ENCODE results near the gene KCNQ1. TPM values are rescaled to one million over a fixed set of nuclear protein-coding genes. Genes with fewer than 3 reads are reported as not detected.

KCNQ1 gene
- total RNA-seq, 1 experiment from 2014 or later: 2.3 TPM

GRCh38 chr11:2470495-2470894 is 25.7 kb downstream of the KCNQ1 start:
- peaks cover 88% of the 10 kb centered on the region for H3K27me3 Mint-ChIP-seq (ENCODE audit: low read depth)

More at GRCh38 chr11:2470495-2470894, 25.7 kb downstream of the KCNQ1 start:
- H3K27ac Mint-ChIP-seq: no peak overlapping the region
- Histone ChIP-seq H2BK15ac (ENCODE audit: low read depth, low read length) (no peak overlapping the region), H3K56ac (ENCODE audit: insufficient read length, low read depth, low read length) (no peak overlapping the region), H2AK5ac (ENCODE audit: insufficient read length, low read length) (no peak overlapping the region), H4K20me1 (ENCODE audit: control insufficient read depth, insufficient read depth, insufficient read length) (no peaks in the 10 kb centered on the region), H4K91ac (ENCODE audit: insufficient read length, low read depth, low read length) (no peak overlapping the region), H3K18ac (ENCODE audit: insufficient read length, low read depth, low read length) (no peak overlapping the region), H3K4me1 (ENCODE audit: insufficient read depth, low read length) (no peaks in the 10 kb centered on the region), H2BK20ac (ENCODE audit: low read depth, low read length, poor library complexity, severe bottlenecking) (no peak overlapping the region), H3K23me2 (ENCODE audit: insufficient read length, low read depth, low read length, poor library complexity, severe bottlenecking) (no peaks in the 10 kb centered on the region), H2AFZ (ENCODE audit: low read length) (no peak overlapping the region), H3K79me1 (ENCODE audit: insufficient read depth, low read depth, low read length, poor library complexity, severe bottlenecking) (no peaks in the 10 kb centered on the region), H2BK5ac (ENCODE audit: insufficient read length, low read length) (no peak overlapping the region), H4K8ac (replicated peaks; ENCODE audit: insufficient read length, low read depth, low read length) (no peak overlapping the region), H3K4ac (ENCODE audit: low read depth, low read length) (no peak overlapping the region), H3K9me3 (ENCODE audit: control insufficient read depth, low read depth, low read length) (no peaks in the 10 kb centered on the region), H3K23ac (ENCODE audit: insufficient read length, low read depth, low read length) (no peak overlapping the region), H3K79me2 (ENCODE audit: insufficient read depth, low read length) (no peaks in the 10 kb centered on the region), H3T11ph (ENCODE audit: low read length) (no peak overlapping the region), H3K14ac (ENCODE audit: insufficient read depth, low read length) (no peak overlapping the region), H3K4me2 (ENCODE audit: insufficient read depth, insufficient read length, low read length) (no peak overlapping the region), H3K27ac (ENCODE audit: insufficient read length, low read depth, low read length) (no peak overlapping the region), H2BK120ac (ENCODE audit: low read depth, low read length, poor library complexity, severe bottlenecking) (no peak overlapping the region), H2BK12ac (ENCODE audit: insufficient read length, low read depth, low read length) (no peak overlapping the region), H3K27me3 (ENCODE audit: insufficient read depth, low read length) (peaks cover 5% of the 10 kb centered on the region), H4K5ac (ENCODE audit: insufficient read length, low read depth, low read length) (no peak overlapping the region), H3K9ac (ENCODE audit: extremely low read depth, insufficient read length, low read length) (no peak overlapping the region)
- TF ChIP-seq, protein P1, sequence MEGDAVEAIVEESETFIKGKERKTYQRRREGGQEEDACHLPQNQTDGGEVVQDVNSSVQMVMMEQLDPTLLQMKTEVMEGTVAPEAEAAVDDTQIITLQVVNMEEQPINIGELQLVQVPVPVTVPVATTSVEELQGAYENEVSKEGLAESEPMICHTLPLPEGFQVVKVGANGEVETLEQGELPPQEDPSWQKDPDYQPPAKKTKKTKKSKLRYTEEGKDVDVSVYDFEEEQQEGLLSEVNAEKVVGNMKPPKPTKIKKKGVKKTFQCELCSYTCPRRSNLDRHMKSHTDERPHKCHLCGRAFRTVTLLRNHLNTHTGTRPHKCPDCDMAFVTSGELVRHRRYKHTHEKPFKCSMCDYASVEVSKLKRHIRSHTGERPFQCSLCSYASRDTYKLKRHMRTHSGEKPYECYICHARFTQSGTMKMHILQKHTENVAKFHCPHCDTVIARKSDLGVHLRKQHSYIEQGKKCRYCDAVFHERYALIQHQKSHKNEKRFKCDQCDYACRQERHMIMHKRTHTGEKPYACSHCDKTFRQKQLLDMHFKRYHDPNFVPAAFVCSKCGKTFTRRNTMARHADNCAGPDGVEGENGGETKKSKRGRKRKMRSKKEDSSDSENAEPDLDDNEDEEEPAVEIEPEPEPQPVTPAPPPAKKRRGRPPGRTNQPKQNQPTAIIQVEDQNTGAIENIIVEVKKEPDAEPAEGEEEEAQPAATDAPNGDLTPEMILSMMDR (conservative IDR thresholded peaks at IDR 0.05): no peak
- H3K4me1 Mint-ChIP-seq: no peaks in the 10 kb centered on the region
- no peak for DNase-seq
- no peaks in the 10 kb centered on the region for H3K9me3 Mint-ChIP-seq
- H3K4me3 Mint-ChIP-seq: no peak overlapping the region
- WGBS (ENCODE audit: extremely low coverage, insufficient read length, low lambda C conversion rate): no CpG with 5 or more reads among the region's 7 CpGs
- H3K36me3 Mint-ChIP-seq (ENCODE audit: insufficient read depth in 1 of 3, low read depth in 3 of 3): no peaks in the 10 kb centered on the region; a peak in 1 of 7 replicates

Measured in H9 (cell line).